NB4 (cell line): ENCODE results near the gene CEP76.

Source experiments
- DNase-seq: peaks from one replicate; pipeline ENCODE4 v3.0.0; 2010; ENCODE audit warnings: low read depth
- H3K4me3 ChIP-seq: one replicate; pipeline ENCODE4 v1.5.1; 2011; ENCODE audit warnings: mild to moderate bottlenecking, low read depth, low read length, moderate library complexity
- CTCF ChIP-seq: IDR thresholded peaks from one replicate; pipeline ENCODE4 v1.5.1; 2012; ENCODE audit warnings: low read depth, low read length
- MYC ChIP-seq: IDR thresholded peaks from 2 replicates; pipeline ENCODE4 v1.6.1; 2011; ENCODE audit warnings: low read depth, low read length
- POLR2A ChIP-seq: IDR thresholded peaks from 2 replicates; pipeline ENCODE4 v1.6.1; 2011; ENCODE audit warnings: mild to moderate bottlenecking; ENCODE audit not compliant: insufficient read length; ENCODE audit errors: extremely low read depth
- TF ChIP-seq, protein P1 (sequence below): IDR thresholded peaks from 2 replicates; pipeline ENCODE4 v1.6.1; 2011; ENCODE audit warnings: low read depth, low read length

CEP76 gene, protein sequence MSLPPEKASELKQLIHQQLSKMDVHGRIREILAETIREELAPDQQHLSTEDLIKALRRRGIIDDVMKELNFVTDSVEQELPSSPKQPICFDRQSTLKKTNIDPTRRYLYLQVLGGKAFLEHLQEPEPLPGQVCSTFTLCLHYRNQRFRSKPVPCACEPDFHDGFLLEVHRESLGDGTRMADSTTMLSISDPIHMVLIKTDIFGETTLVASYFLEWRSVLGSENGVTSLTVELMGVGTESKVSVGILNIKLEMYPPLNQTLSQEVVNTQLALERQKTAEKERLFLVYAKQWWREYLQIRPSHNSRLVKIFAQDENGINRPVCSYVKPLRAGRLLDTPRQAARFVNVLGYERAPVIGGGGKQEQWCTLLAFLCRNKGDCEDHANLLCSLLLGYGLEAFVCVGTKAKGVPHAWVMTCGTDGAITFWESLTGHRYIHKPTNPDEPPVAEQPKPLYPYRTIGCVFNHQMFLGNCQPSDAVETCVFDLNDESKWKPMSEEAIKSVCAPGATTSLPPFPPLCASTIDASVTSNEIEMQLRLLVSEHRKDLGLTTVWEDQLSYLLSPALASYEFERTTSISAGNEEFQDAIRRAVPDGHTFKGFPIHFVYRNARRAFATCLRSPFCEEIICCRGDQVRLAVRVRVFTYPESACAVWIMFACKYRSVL

DNA sequence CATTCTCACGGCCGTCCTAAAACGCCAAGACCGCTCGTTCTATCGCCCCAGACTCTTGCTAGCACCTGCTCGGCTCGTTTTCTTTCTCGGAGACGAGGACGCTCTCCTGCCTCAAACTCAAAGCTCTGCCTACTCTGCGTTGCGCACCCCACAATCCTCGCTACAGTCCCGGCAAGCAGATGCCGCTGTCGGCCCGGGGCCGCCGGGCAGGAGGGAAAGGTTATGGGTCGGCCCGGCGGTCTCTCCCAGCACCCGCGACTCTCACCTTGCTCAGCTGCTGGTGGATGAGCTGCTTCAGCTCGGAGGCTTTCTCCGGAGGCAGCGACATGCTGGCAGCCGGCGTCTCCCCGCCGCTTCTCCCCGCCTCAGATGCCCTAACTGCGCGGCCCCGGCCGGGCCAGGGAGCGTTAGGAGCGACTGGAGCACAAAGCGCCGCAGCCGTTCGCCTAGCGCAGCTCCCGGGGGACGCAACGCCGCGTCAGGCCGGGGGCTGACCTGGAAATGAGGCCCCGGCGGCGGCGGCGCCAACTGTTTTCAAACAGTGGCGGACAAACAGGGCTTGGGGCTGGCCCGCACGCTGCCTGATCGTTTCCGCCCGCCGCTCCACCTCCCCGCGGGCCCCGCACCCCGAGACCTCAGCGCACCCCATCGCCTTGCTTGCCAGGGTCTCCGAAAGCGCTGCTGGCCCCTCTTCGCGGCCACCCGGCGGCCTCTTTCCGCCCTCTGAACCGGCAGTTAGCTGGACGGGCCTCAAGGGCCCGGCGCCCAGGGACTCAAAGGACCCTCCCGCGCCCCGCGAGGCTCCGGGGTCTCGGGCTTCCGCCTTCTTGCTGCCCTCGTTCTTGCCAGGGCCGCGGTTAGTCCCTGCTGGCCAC lies at the start of gene CEP76, which contains the start of gene PSMG2:
CEP76 (minus strand) TSS at position 503 of the 875 bp plus-strand sequence; CDS start at position 328, 175 bp downstream.
PSMG2 (plus strand) TSS at position 822 of the 875 bp plus-strand sequence. CDS start 66 bp downstream, outside the sequence.
- TF ChIP-seq, protein P1, sequence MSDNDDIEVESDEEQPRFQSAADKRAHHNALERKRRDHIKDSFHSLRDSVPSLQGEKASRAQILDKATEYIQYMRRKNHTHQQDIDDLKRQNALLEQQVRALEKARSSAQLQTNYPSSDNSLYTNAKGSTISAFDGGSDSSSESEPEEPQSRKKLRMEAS, result 0 out of 2 replicates have a peak, but pooled peaks have one; percentile 3
- TF ChIP-seq CTCF, result no peak
- TF ChIP-seq MYC, result peak; percentile 33; the same call in 1 of the 2 replicates
- TF ChIP-seq POLR2A, result peak; percentile 55
- peak; percentile 95 for DNase-seq
- H3K4me3 ChIP-seq, result peak within 1 kb of the TSS; percentile 83

GRCh38 chr18:12751891-12752290 lies 49.4 kb upstream of the CEP76 start:
- no peak overlapping the region for H3K4me3 ChIP-seq
- TF ChIP-seq POLR2A, result no peak
- TF ChIP-seq, protein P1, result no peak
- no peak for TF ChIP-seq MYC
- no peak for TF ChIP-seq CTCF
- no peak for DNase-seq

- TF ChIP-seq MYC, result no peak
- TF ChIP-seq, protein P1, result no peak
- TF ChIP-seq POLR2A, result no peak
- no peak for TF ChIP-seq CTCF
- no peak for DNase-seq
- no peak overlapping the region for H3K4me3 ChIP-seq
Measured at GRCh38 chr18:12751503-12751884, 49.0 kb upstream of the CEP76 start.

DNA sequence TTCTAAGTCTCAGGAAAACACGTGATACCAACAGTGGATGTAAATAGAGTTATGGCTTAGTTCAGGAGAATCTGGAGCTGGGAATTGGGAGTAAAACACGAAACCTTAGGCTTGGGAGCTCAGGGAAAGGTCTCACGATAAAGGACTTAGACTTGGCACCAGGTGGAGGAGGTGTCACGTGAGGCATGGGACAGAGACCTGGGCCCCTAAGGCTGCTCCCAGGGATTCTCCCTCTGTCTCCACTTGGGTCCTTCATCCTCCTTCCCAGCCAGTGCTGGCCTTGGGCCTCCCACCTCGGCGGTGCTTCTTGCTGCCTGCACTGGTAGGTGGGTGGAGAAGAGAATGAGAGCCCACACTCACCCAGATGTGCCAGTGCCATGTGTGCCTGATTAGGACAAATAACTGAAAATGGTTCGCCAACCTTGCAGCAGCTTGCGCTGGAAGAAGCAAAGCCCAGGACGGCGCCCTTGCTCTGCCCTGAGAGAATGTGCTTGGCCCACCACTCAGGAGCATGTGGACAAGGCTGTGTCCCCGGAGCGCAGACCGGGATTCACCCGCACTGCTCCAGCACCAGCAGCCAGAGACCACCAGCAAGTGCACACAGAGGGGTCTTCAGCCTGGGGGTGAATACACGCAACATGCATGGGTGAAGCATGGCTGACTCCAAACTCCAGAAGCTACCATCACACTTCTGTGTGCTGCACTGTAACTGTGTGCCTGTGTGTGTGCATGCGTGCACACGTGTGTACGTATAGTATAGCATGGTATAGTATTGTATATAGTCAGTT lies 48.4 kb upstream of the CEP76 start:
- TF ChIP-seq CTCF, result no peak
- TF ChIP-seq, protein P1, result no peak
- no peak for DNase-seq
- no peak overlapping the region for H3K4me3 ChIP-seq
